GM19438 (cell line): ENCODE data around the gene MAPK4.

ENCODE experiments used
- ATAC-seq: cut with Tn5 transposase; IDR thresholded peaks from one replicate; pipeline ENCODE4 v1.9.1; 2021; ENCODE audit warnings: low read depth; ENCODE audit not compliant: unreplicated experiment

Gene MAPK4

DNA sequence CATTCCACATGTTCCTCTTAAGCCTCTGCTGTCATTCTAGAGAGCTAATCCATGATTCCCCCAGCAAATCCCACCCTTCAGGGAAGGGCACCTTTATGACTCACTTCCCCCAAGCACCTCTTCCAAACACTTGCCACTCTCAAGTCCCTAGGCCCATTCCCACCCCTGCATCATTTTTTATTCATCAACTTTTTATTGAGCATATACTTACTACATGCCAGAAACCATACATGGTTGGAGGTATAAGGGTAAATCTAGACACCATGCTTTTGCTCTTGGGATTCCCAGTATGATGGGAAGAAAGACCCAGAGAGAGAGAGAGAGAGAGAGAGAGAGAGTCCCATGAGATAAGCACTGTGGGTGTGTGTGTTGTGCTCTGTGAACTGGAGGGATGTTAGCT, 87.9 kb downstream of the MAPK4 start:
- ATAC-seq: no peak

DNA sequence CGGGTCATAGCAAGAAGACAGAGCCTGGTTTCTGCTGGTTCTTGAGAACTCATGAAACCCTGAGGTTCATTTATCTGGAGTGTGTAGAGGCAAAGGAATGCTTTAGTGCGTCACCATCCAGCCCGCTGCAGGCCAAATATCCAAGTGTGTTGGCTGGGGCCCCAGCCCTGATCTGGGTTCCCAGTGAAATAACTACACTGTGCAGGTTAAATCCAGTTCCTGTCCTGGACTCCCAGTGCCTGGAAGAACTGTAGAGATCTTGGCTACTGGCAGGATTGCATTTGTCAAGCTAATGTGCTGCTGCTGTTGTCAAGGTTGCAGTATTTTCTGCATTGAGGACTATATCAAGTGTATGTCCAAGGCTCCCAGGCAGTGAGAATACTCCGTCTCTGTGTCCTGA, 89.9 kb downstream of the MAPK4 start:
- ATAC-seq: no peak

DNA sequence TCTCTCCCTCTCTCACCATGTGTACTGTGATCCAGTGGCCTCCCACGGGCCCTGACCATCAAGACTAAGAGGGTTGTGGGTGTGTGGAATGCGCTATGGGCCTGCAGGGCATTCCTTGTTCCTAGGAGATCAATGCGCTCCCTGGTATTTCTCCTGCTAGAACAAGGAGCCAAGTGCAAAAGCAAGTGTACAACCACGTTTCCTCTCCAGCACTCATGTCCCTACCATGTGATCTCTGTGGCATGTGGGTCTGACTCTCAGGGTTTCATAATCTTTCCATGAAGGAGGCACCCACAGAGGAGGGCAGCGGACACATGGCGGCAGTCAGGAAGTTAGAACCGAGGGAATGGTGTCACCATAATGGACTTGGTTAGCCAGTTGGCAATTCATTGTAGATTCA, 91.4 kb downstream of the MAPK4 start:
- ATAC-seq: no peak

DNA sequence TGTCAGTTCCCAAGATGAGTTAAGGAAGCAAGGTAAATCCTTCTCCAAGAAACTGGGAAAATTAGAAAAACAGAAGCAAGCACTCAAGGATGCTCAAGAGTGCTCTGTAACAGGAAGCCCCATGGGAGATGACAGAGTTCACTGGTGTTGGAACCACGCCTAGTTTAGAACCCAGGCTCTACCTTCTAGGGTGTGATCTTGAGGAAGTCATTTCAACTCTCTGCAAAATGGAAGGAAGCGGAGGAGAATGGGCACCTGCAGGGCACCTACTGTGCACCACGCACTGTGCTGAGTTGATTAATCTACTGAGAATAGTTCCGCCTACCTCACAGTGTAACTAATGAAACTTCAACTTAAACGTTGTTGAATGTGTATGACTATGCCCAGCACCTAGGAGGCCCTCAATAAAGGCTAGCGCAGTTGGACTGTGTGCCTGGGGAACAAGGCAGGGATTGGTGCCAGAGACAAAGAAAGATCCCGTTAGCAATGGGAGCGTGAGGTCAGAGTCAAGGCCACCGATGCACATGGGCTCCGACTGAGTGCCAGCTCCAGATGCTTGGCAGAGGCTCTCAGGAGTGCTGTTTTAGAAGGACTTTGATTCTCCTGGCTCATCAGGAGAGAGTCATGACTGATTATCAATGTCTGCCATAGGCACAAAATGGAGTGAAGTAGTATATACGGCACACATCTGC, 93.7 kb downstream of the MAPK4 start:
- ATAC-seq: no peak

DNA sequence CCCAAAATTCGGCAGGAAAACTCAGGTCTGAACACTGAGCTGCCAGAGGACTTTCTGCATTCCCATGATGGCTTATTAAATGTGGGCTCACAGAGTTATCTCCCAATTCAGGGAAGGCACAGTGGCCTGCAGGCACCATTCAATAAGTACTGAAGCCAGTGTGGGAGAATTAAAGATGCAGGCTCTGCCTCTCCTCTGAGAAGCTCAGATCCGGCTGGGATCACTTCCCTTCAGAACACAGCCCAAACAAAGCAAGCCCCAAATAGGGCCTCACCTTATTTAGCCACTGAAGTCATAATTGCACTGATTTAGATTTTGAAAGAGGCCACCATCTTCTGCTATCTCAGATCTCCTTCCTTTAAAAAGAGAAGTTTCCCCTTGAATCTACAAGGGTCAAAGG, 94.3 kb downstream of the MAPK4 start:
- ATAC-seq: no peak

DNA sequence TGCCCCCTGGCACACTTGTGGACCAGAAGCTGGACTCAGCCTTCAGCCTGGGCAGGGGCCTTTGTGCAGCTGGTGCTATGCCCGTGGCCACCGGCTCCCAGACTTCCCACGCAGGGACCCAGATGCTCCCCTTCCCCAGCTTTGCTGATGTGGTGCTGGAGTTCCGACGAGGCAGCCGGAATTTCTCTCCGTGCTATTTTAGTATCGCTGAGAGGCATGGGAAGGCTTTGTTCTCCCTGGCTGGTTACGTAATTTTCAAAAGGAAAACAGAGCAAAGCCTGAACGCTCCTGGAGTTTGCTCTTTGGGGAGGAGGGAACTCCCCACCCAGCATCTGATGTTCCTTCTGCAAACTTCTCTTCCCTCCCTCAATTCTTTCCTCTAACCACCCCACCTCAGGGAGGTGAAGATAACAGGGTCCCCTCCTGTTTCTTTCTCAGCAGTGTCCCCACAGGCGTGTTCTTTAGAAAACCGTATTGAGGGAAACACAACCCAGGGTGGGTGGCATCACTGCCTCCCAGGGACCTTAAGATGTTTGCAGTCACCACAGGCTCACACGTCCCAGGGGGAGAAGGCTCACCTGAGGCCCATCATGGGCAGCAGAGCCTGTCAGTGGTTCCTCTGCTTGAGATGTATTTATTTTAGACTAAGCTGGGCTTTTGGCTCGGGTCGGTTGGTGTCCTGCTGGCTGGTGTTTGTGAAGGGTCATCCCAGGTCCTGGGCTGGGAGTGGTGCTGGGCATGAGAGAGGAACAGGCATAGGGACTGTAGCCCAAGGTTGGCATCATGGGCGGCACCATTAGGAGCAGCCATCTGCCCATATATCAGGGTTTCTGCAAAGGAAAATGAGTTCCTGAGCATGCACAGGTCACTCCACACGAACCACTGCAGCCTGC, 95.0 kb downstream of the MAPK4 start:
- ATAC-seq: no peak

DNA sequence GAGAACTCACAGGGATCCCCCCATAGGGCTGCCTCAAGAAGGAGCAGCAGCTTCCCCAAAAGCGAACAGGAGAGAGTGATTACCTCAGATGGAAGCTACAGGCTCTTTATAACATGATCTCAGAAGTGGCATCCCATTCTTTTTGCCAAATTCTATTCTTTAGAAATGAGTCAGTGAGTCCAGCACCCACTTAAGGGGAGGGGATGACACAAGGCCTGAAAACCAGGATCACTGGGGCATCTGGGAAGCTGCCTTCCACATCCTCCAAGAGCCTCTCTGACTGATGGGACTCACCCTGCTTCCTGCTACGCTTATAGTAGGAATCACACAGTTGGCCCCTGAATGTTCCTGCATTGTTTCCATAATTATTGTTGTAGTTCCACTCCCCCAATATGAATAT, 96.5 kb downstream of the MAPK4 start:
- no peak for ATAC-seq

DNA sequence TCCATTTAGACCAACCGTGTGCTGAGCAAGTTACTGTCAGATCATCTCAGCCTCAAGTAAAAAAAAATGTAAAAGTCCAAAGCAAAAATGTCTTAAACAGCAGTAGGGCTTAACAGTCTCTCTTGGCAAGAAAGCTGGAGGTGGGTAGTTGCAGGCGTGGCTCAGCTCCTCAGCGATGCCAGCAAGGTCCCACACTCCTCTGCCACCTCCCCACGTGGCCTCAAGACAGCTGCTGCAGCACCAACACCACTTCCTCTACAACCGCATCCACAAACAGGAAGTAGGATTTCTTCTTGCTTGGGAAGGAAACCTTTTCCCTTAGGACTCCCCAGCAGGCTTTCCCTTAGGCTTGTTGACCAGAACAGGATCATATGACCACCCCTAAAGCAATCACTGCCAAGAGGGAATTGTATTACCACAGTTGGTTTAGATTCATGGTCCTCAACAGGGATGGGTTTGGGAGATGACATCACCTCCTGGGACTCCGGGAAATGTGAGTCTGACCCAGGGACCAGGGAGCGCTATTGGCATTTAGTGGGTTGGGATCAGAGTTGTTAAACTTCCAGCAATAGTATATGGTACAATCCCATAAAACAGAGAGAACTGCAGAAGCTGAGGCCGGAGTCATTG, 97.1 kb downstream of the MAPK4 start:
- ATAC-seq: no peak

DNA sequence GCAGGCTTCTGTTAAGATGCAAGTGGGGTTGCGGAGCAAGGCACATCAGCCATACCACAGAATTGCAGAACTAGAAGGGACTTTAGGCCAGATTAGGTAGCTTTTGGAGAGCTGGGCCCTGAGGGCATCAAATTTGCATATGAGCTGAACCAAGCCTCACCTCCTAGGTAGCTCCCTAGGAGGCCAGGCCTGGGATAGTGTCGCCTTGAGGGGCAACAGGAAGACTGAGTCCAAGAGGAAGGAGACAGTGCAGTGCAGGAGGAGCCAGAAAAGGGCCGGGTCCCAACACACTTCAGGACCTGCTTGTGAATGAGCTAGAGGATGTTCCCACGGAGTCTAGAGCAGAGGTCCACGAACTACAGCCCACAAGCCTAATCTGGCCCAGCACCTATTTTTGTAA, 98.7 kb downstream of the MAPK4 start:
- ATAC-seq: no peak

DNA sequence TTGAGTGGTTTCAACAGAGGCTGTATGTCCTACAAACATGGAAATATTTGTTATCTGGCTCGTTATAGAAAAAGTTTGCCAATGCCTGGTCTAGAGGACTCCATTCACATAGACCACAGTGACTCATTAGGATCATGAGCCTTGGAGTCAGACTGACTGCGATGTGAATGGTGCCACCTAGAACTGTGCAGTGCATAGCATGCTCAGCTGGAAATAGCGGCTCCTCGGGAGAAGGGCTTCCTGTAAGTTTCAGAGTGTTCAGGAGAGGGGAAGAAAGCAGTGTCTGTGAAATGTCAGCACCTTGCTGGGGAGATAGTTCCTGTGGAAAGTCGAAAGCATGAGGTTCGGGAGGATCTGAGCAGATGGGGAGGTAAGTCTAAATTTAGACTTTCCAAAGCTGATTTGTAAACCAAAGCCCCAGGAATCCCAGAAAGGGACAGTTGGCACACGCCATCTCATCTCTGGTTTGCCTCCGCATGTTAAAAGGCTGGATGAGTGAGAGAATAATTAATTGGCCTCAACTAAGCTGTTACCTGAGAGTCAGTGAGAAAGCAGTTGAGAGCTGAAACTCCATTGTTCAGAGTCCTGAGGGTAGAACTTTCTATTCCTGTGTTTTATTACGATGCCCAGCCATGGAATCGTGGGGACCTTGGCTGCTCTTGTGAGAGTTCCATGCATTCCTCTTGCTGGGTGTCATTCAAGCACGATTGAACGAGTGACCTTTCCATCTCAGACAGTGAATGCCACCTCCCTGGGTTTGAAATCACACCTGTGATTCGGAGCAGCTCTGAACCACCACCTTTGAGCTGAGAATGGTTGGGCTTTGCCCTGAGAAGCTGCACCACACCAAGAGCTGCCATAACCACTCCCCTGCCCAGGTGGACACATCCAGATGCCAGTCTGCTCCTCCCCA, 99.5 kb downstream of the MAPK4 start:
- ATAC-seq: no peak

DNA sequence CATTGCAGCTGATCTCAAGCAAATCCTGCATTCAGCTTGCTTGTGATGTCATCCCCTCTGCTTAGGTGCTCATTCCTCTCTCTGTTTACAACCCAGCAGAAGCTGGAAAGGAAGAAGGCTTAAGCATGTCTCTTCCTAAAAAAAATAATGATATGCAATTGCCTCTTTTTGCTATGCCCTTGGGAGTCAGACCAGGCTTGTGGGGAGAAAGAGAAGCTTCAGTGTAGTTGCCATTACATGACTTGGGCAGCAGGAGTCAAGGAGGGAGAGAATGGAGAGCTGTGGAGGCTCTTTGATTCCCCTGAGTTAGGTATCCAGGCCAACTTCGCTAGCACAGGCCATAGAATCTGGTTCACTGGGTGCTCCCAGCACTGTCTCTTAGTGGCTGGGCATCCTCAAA, 101.1 kb downstream of the MAPK4 start:
- no peak for ATAC-seq

DNA sequence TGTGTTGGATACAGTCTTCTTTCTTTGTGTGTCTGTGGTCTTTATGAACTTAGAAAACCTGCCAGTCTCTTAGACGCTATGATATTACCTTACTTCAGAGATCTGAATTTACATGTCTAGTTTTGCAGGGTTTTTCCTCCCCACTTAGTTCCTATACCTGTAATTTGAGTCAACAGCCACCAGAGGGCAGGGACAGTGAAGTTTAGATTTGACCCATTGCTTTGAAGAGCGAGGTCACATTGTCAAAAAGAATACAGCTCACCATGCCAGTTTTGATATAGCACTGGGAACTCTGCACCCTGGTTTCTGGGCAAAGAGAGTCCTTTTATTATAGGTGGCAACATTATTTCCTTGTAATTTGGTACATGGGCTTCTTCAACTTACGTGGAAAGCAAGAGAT, 102.3 kb downstream of the MAPK4 start:
- no peak for ATAC-seq

DNA sequence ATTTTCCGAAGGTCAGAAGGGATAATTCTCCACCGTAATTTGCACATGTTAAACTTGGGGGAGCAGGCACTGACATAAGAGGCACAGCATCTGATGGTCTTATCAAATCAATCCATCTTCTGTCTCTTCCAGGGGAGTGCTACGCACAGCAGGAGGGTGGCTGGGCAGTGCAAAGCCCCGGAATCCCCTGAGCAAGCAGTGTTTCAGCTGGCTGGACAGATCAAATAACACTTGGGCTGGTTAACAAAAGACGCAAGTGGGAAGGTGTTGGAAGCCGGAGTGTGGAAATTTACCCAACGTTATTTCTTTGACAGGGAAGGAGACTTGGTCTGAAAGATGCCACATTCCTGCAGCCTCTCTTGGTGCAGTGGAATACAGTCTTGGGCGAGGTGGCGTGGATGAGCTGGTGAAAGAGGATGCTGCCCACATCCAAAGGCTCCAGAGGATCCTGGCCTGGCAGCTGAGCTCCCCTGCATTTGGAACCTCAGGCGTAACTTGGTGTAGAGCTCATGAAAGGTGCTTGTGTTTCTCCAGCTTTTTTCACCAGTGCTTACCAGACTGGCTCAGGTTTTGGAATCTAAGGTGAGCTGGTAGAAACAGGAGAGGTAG, 103.0 kb downstream of the MAPK4 start:
- ATAC-seq: no peak

DNA sequence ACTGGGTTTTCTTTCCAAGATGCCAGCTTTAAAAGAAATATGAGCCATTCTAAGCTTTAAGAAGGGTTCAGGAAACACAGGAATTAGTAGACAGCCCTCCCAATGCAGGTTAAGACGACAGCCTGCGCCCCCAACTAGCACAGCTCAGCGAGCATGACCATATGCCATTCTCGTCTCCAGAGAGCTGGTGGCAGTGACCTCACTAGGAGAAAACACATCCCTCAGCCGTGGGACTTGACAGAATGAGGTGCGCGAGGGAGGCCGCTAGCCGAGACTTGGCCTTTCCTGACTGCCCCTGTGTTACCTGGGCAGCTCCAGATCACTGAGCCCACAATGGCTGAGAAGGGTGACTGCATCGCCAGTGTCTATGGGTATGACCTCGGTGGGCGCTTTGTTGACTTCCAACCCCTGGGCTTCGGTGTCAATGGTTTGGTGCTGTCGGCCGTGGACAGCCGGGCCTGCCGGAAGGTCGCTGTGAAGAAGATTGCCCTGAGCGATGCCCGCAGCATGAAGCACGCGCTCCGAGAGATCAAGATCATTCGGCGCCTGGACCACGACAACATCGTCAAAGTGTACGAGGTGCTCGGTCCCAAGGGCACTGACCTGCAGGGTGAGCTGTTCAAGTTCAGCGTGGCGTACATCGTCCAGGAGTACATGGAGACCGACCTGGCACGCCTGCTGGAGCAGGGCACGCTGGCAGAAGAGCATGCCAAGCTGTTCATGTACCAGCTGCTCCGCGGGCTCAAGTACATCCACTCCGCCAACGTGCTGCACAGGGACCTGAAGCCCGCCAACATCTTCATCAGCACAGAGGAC, 103.9 kb downstream of the MAPK4 start:
- ATAC-seq: no peak

DNA sequence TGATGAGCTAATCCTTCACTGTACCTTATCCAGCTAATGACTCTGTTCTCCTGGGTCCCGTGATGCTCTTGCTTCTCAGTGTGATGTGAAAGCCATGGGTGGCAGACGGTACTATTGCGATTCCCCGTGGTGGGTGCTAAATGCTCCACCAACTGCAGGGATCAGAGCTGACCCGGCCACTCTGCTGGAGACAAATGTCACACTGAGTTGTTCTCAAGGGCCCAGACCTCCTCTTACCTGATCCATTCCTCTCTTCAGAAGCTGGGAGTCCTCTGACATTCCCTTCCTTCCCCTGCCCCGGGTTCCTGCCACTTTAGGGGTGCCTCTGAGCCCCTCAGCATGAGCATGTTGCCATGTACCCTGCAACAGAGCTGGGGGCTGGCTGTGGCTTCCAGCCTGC, 105.1 kb downstream of the MAPK4 start:
- ATAC-seq: no peak

DNA sequence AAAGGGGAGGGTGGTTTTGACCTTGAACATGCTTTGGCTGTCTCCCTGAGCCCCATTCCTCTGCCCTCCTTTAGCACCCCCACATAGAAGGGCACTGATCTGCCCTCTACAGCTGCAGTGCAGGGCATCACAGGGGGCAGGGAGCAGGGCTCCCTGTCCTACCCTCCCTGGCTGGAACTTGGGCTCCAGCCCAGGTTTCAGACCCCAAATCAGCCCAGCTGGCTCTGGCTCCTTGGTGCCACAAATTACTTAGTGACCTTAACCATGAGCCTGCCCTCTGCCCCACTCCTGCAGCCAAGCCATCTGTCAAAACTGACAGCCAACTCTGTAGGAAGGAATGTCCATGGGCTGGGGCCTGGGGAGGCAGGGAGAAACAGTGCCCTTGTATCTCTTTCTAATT, 105.6 kb downstream of the MAPK4 start:
- no peak for ATAC-seq

DNA sequence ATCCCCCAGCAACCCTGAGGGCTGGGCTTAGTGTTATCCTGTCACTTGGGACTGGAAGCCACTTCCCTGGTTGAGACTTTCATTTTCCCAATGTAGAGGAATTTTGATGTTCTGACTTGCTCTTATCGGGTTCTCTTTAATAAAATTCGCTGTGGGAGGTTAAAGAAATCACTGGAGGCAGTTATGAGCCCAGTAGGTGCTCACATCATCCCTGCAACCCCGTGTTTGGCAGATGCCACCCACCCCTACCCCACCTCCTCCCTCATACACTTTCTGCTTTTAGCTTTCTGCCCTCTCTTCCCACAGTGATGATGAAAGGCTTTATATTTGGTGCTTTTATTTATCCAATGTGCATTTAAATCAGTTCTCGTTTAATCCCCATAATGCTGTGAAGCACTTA, 106.6 kb downstream of the MAPK4 start:
- no peak for ATAC-seq

DNA sequence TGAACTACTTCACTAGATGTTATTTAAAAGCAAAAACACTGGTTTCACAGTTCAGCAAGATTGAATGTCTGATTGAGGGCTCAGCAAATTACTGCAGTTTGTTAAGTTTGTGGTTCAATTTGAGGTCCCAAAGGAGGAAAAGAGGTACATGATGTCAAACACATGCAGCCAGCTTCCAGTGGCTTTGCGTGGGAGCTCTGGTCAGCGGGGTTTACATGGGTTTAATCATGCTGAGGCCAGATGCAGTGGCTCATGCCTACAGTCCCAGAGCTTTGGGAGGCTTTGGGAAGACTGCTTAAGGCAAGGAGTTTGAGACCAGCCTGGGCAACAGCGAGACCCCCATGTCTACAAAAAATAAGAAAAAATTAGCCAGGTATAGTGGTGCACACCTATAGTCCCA, 111.5 kb downstream of the MAPK4 start:
- no peak for ATAC-seq

DNA sequence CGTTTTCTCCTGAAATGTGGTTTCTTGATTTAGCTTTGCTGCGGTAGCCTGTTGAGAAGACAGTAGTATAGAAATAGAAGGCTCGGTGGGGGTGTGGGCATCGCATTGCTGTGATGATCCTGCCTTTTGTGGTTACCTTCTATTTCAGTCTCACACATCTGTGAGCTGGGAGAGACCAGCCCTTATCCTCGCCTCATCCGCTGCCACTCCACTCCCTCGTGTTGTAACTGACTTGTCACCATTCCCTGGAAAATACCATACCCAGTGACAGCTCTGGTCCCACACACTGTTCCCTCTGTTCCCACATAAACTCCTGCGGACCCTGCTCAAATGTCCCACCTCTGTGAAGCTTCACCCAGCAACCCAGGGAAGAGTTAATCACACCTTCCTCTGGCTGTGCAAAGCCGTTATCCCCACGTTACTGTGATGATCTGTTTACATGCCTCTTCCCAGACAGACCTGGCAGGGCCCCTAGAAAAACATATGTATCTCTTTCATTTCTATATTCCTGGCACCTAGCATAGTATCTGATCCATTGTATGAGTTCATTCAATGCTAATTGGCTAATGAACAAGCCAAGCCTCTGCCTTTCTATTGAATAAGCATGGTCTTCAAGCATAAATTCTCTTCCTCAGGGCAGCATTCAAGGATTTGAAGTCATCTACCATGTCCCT, 114.6 kb downstream of the MAPK4 start:
- ATAC-seq: no peak
